Measurements from ENCODE around the gene HDAC11.

The HDAC11 gene

DNA sequence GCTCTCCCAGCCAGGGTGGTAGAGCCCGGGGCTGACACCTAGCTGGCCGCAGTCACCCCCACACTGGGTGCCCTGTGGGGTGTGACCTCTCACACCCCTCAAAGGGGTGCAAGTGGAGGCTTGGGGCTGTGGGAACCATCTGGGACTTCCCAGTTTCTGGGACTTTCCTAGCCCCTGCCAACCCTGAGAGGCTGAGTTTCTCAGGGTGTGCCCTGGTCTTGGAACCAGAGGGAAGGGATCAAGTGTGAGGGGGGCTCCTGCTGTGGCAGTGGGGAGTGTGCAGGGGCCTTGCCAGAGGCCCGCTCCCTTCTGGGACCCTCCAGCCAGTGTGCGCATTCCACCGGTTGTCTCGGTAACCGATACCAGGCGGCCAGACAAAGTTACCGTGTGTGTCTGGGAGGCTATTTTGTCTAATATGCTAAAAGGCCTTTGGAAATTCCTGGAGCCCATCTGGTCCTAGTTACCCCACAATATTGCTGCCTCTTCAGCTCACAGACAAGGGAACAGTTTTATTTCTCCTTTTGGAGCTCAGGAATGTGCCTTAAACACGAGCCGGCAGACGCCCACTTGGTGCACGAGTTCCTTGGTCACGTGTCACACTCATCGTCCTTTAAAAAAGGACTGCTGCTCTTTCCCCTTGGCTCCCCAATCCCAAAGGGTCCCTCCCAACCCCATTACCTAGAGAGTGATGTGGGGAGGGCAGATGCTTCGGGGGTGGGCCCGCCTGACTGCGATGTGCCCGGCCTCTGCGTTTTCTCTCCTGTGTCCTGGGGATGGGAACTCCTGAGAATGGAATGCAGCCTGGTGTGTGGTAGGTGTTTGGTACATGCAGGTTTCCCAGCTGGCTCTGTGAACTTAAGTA, 33.2 kb downstream of the HDAC11 start:
- no peak for TF ChIP-seq TCF12 (IDR thresholded peaks at IDR 0.05; ENCODE audit: low read depth)
- TF ChIP-seq, protein P1, sequence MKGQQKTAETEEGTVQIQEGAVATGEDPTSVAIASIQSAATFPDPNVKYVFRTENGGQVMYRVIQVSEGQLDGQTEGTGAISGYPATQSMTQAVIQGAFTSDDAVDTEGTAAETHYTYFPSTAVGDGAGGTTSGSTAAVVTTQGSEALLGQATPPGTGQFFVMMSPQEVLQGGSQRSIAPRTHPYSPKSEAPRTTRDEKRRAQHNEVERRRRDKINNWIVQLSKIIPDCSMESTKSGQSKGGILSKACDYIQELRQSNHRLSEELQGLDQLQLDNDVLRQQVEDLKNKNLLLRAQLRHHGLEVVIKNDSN (IDR thresholded peaks at IDR 0.05), result peak; percentile 76
- TF ChIP-seq CEBPB (IDR thresholded peaks at IDR 0.05), result no peak
- no peak for TF ChIP-seq FOXM1 (IDR thresholded peaks at IDR 0.05; ENCODE audit: borderline replicate concordance, low read depth)

DNA sequence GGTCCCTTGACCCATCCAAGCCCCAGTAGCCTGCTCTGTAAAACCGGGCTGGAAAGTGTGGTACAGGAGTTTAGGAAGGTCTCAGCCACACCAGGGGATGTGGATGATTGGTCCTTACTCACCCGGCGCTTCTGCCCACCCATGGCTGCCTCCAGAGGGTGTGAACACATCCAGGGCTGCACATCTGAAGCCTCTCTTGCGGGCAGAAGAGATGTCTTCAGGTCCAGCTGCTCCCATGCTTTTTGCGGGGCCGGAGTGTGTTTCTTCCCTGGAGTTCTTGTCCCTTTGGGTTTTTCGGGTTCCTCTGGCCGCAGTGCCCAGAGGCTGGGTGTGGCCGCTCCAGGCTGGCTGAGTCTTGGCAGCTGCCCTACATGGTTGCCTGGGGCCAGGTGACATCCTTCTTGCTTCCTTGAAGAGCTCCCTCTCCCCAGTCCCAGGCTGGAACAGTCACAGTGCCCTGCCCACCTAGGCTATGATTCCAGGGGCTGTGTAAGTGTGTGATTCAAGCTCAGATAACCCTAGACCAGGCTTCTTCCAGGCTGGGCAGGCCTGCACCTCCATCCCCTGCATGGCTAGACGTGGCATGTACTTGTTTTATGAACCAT, 33.9 kb downstream of the HDAC11 start:
- TF ChIP-seq TEAD4 (IDR thresholded peaks at IDR 0.05) (0 out of 2 replicates have a peak, but pooled peaks have one; percentile 2), RAD21 (IDR thresholded peaks at IDR 0.05; ENCODE audit: low read depth) (no peak), ZBTB7A (IDR thresholded peaks at IDR 0.05; ENCODE audit: low read depth) (no peak)

GRCh38 chr3:13514639-13515435, 34.7 kb downstream of the HDAC11 start:
- TF ChIP-seq ZBTB7A (IDR thresholded peaks at IDR 0.05; ENCODE audit: low read depth) (no peak), NFIC (IDR thresholded peaks at IDR 0.05) (no peak), CREB1 (IDR thresholded peaks at IDR 0.05; ENCODE audit: low read depth) (no peak), TCF12 (IDR thresholded peaks at IDR 0.05; ENCODE audit: low read depth) (no peak), RAD21 (IDR thresholded peaks at IDR 0.05; ENCODE audit: low read depth) (no peak), EP300 (IDR thresholded peaks at IDR 0.05; ENCODE audit: borderline replicate concordance) (no peak), REST (IDR thresholded peaks at IDR 0.05; ENCODE audit: low read depth) (no peak), TEAD4 (IDR thresholded peaks at IDR 0.05) (no peak)
- TF ChIP-seq, protein P1 (IDR thresholded peaks at IDR 0.05), result no peak

DNA sequence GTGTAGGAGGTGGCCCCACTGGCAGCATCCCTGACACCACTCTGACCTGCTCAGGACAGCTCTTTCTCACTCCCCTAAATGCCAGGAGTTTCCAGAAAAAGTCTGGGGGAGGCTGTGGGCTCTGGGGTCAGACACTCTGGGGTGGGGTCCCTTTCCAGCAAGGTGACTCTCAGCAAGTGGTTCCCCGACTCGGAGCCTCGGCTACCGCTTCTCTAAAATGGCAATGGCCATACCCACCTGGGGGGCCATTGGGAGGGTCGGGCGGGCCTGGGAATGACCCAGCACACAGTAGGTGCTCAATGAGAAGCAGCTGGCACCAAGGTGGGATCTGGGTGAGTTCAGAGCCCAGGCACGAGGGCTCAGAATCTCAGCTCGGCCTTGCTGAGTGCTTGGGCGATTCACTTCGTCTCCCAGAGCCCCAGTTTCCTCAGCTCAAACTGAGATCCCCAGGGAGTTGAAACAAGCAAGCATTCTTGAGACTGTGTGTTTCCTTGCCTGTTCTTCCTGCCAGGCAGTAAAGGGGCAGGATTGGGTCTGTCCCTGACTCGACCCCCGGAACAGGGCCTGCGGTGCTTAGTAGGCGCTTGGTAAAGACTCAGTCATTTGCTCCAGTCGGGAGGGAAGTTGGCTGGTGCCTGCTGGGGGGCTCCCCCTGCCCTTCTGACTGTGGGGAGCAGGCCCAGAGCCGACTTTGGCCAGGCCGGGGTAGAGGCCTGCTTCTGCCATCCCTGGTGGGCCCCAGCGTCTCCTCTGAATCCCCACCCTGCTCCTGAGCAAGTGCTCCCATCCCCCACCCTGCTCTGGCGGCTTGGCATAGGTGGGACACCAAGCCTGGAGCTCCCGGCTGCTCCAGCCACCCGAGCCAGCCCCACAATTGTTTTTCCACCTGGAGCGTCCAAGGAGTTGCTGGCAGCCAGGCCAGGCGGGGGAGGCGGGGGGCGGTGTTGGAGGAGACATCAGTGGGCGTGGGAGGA, 36.0 kb downstream of the HDAC11 start:
- TF ChIP-seq MAX (IDR thresholded peaks at IDR 0.05), result no peak
- no peak for TF ChIP-seq EGR1 (IDR thresholded peaks at IDR 0.05)
- no peak for TF ChIP-seq ZBTB7A (IDR thresholded peaks at IDR 0.05; ENCODE audit: low read depth)
- no peak for TF ChIP-seq NFIC (IDR thresholded peaks at IDR 0.05)
- no peak for TF ChIP-seq REST (IDR thresholded peaks at IDR 0.05; ENCODE audit: low read depth)
- TF ChIP-seq TCF12 (IDR thresholded peaks at IDR 0.05; ENCODE audit: low read depth), result no peak
- no peak for TF ChIP-seq TEAD4 (IDR thresholded peaks at IDR 0.05)
- TF ChIP-seq CREB1 (IDR thresholded peaks at IDR 0.05; ENCODE audit: low read depth), result no peak
- no peak for TF ChIP-seq YY1 (IDR thresholded peaks at IDR 0.05; ENCODE audit: low read depth)
- no peak for TF ChIP-seq CEBPB (IDR thresholded peaks at IDR 0.05)
- no peak for TF ChIP-seq FOXM1 (IDR thresholded peaks at IDR 0.05; ENCODE audit: borderline replicate concordance, low read depth)
- TF ChIP-seq, protein P1 (IDR thresholded peaks at IDR 0.05), result no peak
- no peak for TF ChIP-seq RAD21 (IDR thresholded peaks at IDR 0.05; ENCODE audit: low read depth)

DNA sequence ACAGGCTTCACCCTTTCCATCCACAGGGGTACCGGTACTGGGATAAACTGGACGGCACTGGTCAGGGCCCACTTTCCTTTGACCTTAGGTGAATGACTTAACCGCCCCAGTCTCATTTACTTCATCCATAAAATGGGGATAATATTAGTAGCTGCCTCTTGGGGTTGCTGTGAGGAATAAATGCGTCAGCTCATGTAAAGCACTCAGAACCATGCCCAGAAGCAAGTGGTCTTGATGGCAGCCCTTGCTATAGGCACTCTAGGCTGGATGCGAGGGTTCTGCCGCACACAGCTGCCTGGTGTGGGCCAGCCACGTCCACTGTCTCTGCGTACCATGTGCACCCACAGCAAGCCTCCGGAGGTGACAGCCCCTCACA, 36.6 kb downstream of the HDAC11 start:
- TF ChIP-seq EGR1 (IDR thresholded peaks at IDR 0.05), result no peak
- TF ChIP-seq YY1 (IDR thresholded peaks at IDR 0.05; ENCODE audit: low read depth), result no peak
- TF ChIP-seq NFIC (IDR thresholded peaks at IDR 0.05), result no peak
- TF ChIP-seq RAD21 (IDR thresholded peaks at IDR 0.05; ENCODE audit: low read depth), result no peak
- no peak for TF ChIP-seq TCF12 (IDR thresholded peaks at IDR 0.05; ENCODE audit: low read depth)
- no peak for TF ChIP-seq REST (IDR thresholded peaks at IDR 0.05; ENCODE audit: low read depth)
- TF ChIP-seq ZBTB7A (IDR thresholded peaks at IDR 0.05; ENCODE audit: low read depth), result no peak
- no peak for TF ChIP-seq TAF1 (IDR thresholded peaks at IDR 0.05; ENCODE audit: low read depth)
- no peak for TF ChIP-seq EP300 (IDR thresholded peaks at IDR 0.05; ENCODE audit: borderline replicate concordance)
- TF ChIP-seq CREB1 (IDR thresholded peaks at IDR 0.05; ENCODE audit: low read depth), result no peak
- no peak for TF ChIP-seq TEAD4 (IDR thresholded peaks at IDR 0.05)
- TF ChIP-seq CEBPB (IDR thresholded peaks at IDR 0.05), result no peak
- TF ChIP-seq MAX (IDR thresholded peaks at IDR 0.05), result no peak
- TF ChIP-seq, protein P1 (IDR thresholded peaks at IDR 0.05), result no peak
- TF ChIP-seq FOXM1 (IDR thresholded peaks at IDR 0.05; ENCODE audit: borderline replicate concordance, low read depth), result no peak
